ENCODE data around the gene PTPRK. TPM values are rescaled to one million over a fixed set of nuclear protein-coding genes. Genes with fewer than 3 reads are reported as not detected.

Gene PTPRK
- total and polyA plus RNA-seq, 10 of the 15 experiments (the other 5 are each of a cell fraction or from before 2014, with no cell fraction given), result 0.23 to 1.9 (median 0.55) TPM

DNA sequence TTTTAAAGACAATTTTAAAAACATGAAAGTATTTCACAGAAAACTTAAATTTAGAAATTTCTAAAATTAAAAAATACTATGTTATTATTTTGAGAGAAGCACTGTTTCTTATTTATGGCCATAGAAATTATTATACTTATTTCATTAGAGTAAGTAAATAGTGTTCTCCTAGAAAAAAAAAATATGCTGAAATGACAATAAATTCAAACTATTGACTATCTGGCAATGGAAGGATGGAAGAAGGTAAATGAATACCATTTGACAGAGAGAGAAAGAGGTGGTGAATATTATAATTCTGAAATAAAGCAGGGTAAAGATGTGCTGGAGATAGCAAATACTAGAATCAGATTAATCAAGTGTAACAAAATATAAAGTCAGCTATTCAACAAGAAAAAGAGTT lies 294.8 kb downstream of the PTPRK start:
- Histone ChIP-seq H3K4me1 (ENCODE audit: control insufficient read depth, insufficient read depth, low read length) (no peaks in the 10 kb centered on the region), H3K4me3 (no peak overlapping the region), H3K36me3 (ENCODE audit: control insufficient read depth in 2 of 2, insufficient read depth in 2 of 2, low read length in 1 of 2) (no peaks in the 10 kb centered on the region), H3K9ac (ENCODE audit: control insufficient read depth, insufficient read depth, low read length) (no peak overlapping the region), H4K20me1 (ENCODE audit: control insufficient read depth, insufficient read depth) (no peaks in the 10 kb centered on the region), H3K27me3 (replicated peaks in 1 of 2; ENCODE audit: control insufficient read depth in 2 of 2, insufficient read depth in 2 of 2, low read length in 1 of 2) (no peaks in the 10 kb centered on the region), H2AFZ (ENCODE audit: control insufficient read depth, low read depth, low read length) (no peak overlapping the region), H3K79me2 (ENCODE audit: control insufficient read depth, insufficient read depth, low read length) (no peaks in the 10 kb centered on the region), H3K4me2 (ENCODE audit: control insufficient read depth, insufficient read depth) (no peak overlapping the region), H3K27ac (ENCODE audit: control insufficient read depth, insufficient read depth) (no peak overlapping the region), H3K9me3 (replicated peaks; ENCODE audit: control insufficient read depth, insufficient read depth, low read length) (no peaks in the 10 kb centered on the region)
- POLR2A ChIA-PET, result no interaction called here
- BruUV-seq (replicated peaks), result no TSS peak
- SMC1A ChIA-PET (ENCODE audit: uncharacterized antibody, unreplicated experiment), result no interaction called here
- CTCF ChIA-PET, result no interaction called here
- intact Hi-C loops (cut with micrococcal nuclease; ENCODE audit: unreplicated experiment), result no loop called here
- in situ Hi-C loops (cut with MboI), result no loop called here
- DNase-seq (ENCODE audit: low read depth, low spot score) (no peak), ATAC-seq (no peak), FAIRE-seq (no peak)
- RAD21 ChIA-PET (ENCODE audit: unreplicated experiment), result no interaction called here
- TF ChIP-seq MEF2A (IDR thresholded peaks at IDR 0.05; ENCODE audit: insufficient read depth, low read depth, low read length) (no peak), POLR2AphosphoS2 (IDR thresholded peaks at IDR 0.05; ENCODE audit: low read depth, low read length) (no peak)

DNA sequence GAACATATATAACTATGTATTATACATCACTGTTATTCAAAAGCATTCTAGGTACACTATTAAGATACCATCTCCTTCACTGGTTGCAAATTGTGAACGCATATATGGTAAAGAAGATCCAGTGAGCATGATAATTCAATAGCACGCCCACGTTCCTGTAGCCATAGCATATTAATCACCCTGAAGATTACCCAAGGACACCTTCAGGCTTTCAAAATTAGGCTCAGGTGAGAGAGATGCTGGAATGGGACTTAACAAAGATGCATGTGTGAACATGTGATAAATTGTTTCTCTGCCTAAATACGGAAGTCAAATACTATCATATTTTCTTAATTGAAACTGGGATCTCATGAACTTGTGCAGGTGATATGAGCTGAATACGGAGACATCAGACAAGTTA lies 303.5 kb downstream of the PTPRK start:
- Histone ChIP-seq H3K36me3 (ENCODE audit: control insufficient read depth in 2 of 2, insufficient read depth in 2 of 2, low read length in 1 of 2) (no peaks in the 10 kb centered on the region), H3K4me2 (ENCODE audit: control insufficient read depth, insufficient read depth) (no peak overlapping the region), H2AFZ (ENCODE audit: control insufficient read depth, low read depth, low read length) (no peak overlapping the region), H4K20me1 (ENCODE audit: control insufficient read depth, insufficient read depth) (no peaks in the 10 kb centered on the region), H3K27me3 (replicated peaks in 1 of 2; ENCODE audit: control insufficient read depth in 2 of 2, insufficient read depth in 2 of 2, low read length in 1 of 2) (no peaks in the 10 kb centered on the region), H3K4me1 (ENCODE audit: control insufficient read depth, insufficient read depth, low read length) (no peaks in the 10 kb centered on the region), H3K4me3 (no peak overlapping the region), H3K27ac (ENCODE audit: control insufficient read depth, insufficient read depth) (no peak overlapping the region), H3K79me2 (ENCODE audit: control insufficient read depth, insufficient read depth, low read length) (no peaks in the 10 kb centered on the region), H3K9me3 (replicated peaks; ENCODE audit: control insufficient read depth, insufficient read depth, low read length) (no peaks in the 10 kb centered on the region), H3K9ac (ENCODE audit: control insufficient read depth, insufficient read depth, low read length) (no peak overlapping the region)
- SMC1A ChIA-PET (ENCODE audit: uncharacterized antibody, unreplicated experiment), result interaction anchor here (0.7 kb wide), 1 partner anchor 36 kb away, joined by 3 read pairs; no protein-coding TSS in a partner anchor
- in situ Hi-C loops (cut with MboI) (no loop called here), intact Hi-C loops (cut with micrococcal nuclease; ENCODE audit: unreplicated experiment) (no loop called here)
- no TSS peak for BruUV-seq (replicated peaks)
- CTCF ChIA-PET, result no interaction called here
- no peak for DNase-seq (ENCODE audit: low read depth, low spot score)
- ATAC-seq, result no peak
- TF ChIP-seq CHD1 (IDR thresholded peaks at IDR 0.05; ENCODE audit: low read depth, low read length) (no peak), ZBED1 (IDR thresholded peaks at IDR 0.05; ENCODE audit: borderline replicate concordance) (no peak), WRNIP1 (IDR thresholded peaks at IDR 0.05; ENCODE audit: borderline replicate concordance, low read depth, low read length) (no peak), KDM1A (IDR thresholded peaks at IDR 0.05; ENCODE audit: borderline replicate concordance) (no peak), MXI1 (IDR thresholded peaks at IDR 0.05; ENCODE audit: low read depth, low read length) (no peak), RUNX3 (IDR thresholded peaks at IDR 0.05; ENCODE audit: low read length) (no peak), TAF1 (IDR thresholded peaks at IDR 0.05; ENCODE audit: borderline replicate concordance, low read depth, low read length) (no peak), LARP7 (IDR thresholded peaks at IDR 0.05) (no peak)
- TF ChIP-seq, protein P1, sequence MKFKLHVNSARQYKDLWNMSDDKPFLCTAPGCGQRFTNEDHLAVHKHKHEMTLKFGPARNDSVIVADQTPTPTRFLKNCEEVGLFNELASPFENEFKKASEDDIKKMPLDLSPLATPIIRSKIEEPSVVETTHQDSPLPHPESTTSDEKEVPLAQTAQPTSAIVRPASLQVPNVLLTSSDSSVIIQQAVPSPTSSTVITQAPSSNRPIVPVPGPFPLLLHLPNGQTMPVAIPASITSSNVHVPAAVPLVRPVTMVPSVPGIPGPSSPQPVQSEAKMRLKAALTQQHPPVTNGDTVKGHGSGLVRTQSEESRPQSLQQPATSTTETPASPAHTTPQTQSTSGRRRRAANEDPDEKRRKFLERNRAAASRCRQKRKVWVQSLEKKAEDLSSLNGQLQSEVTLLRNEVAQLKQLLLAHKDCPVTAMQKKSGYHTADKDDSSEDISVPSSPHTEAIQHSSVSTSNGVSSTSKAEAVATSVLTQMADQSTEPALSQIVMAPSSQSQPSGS (IDR thresholded peaks at IDR 0.05; ENCODE audit: low read length), result no peak
- RAD21 ChIA-PET (ENCODE audit: unreplicated experiment), result no interaction called here
- no peak for FAIRE-seq
- POLR2A ChIA-PET, result interaction anchor here (0.6 kb wide), 1 partner anchor 11 kb away, joined by 4 read pairs; no protein-coding TSS in a partner anchor
- 40% methylated on average over 5 of the region's 5 CpGs for WGBS (ENCODE audit: insufficient coverage, insufficient replicate concordance, low lambda C conversion rate, missing lambda C conversion rate)

Measured in GM12878 (cell line).